Muscle layer of colon (tissue), 2 donors: ENCODE data around the gene RNF43.
"Not testable (repeated sequence)": the region's sequence is repeated elsewhere in the genome, so short reads cannot be mapped to it uniquely, and the experiment has no call there.

Experiments
- H3K27ac ChIP-seq: one replicate; pipeline ENCODE4 v1.7.0; 2013; ENCODE audit warnings: low read depth, mild to moderate bottlenecking, low read length, moderate library complexity
- H3K27me3 ChIP-seq, 2 donors: one replicate each; pipeline ENCODE4 v1.7.0; 2013; ENCODE audit warnings: low read length in 2 of 2, mild to moderate bottlenecking in 2 of 2; ENCODE audit not compliant: insufficient read depth in 2 of 2, control insufficient read depth in 1 of 2
- H3K36me3 ChIP-seq: one replicate; pipeline ENCODE4 v1.7.0; 2013; ENCODE audit warnings: mild to moderate bottlenecking, low read length; ENCODE audit not compliant: insufficient read depth
- H3K4me1 ChIP-seq: one replicate; pipeline ENCODE4 v1.7.0; 2013; ENCODE audit warnings: mild to moderate bottlenecking, low read length; ENCODE audit not compliant: insufficient read depth
- H3K4me3 ChIP-seq, 2 donors: one replicate each; pipeline ENCODE4 v1.7.0; 2013; ENCODE audit warnings: low read length in 2 of 2, low read depth in 1 of 2, mild to moderate bottlenecking in 1 of 2, moderate library complexity in 1 of 2
- H3K9ac ChIP-seq: one replicate; pipeline ENCODE4 v1.7.0; 2013; ENCODE audit warnings: low read length
- H3K9me3 ChIP-seq: one replicate; pipeline ENCODE4 v1.7.0; 2013; ENCODE audit warnings: mild to moderate bottlenecking, low read length
- donor health status: abdominal sarcoma.
- donor health status: Adenocarcinoma of cecum.

Gene RNF43

DNA sequence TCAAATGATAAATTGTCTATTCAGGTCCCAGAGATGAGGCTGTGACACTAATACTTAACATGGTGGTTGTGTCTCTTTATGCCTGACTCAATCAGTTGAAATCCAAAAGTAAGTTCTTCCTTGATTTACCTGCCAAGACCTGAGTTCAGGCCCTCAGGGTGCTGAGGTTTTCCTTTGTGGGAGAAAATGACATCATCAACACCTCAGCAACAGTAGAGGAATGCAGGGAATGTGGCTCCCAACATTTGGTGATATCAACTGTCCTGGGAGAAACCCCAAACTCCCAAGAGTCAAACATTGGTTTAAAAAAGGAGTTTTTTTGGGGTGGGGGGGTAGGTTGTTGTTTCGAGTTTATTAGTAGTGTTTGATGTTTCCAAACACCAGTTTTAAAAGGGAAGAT, 14.7 kb downstream of the RNF43 start:
- Histone ChIP-seq H3K36me3 (no peaks in the 10 kb centered on the region), H3K9ac (no peak overlapping the region), H3K4me3 (no peak overlapping the region), H3K27ac (no peak overlapping the region), H3K27me3 (no peaks in the 10 kb centered on the region), H3K9me3 (no peaks in the 10 kb centered on the region), H3K4me1 (no peaks in the 10 kb centered on the region)

- H3K9ac ChIP-seq, result no peak overlapping the region
- no peaks in the 10 kb centered on the region for H3K36me3 ChIP-seq
- no peaks in the 10 kb centered on the region for H3K9me3 ChIP-seq
- no peaks in the 10 kb centered on the region for H3K27me3 ChIP-seq
- no peak overlapping the region for H3K27ac ChIP-seq
- H3K4me1 ChIP-seq, result no peaks in the 10 kb centered on the region
- no peak overlapping the region for H3K4me3 ChIP-seq
Measured at GRCh38 chr17:58402047-58402446, 15.3 kb downstream of the RNF43 start.

DNA sequence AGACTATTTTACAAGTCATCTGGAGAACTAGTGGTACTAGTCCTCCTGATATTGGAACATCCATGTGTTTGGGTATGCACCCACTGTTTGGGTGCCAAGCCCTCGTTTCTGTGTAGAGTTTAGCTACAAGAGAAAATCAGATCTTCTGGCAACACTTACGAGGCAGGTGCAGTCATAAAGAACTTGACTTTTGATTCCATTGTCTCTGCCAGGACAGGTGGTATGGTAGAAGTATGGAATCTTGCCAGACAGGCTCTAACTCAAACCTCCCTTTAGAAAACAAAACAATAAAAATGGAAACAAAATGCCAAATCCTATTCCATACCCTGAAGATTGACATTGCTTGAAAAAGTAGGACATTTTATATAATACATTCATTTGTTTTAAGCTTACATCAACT, 16.0 kb downstream of the RNF43 start:
- no peaks in the 10 kb centered on the region for H3K36me3 ChIP-seq
- no peak overlapping the region for H3K9ac ChIP-seq
- no peak overlapping the region for H3K4me3 ChIP-seq
- no peak overlapping the region for H3K27ac ChIP-seq
- no peaks in the 10 kb centered on the region for H3K9me3 ChIP-seq
- no peaks in the 10 kb centered on the region for H3K27me3 ChIP-seq
- H3K4me1 ChIP-seq, result no peaks in the 10 kb centered on the region

- Histone ChIP-seq H3K27ac (no peak overlapping the region), H3K36me3 (no peaks in the 10 kb centered on the region), H3K9ac (no peak overlapping the region), H3K4me3 (no peak overlapping the region), H3K4me1 (no peaks in the 10 kb centered on the region), H3K27me3 (no peaks in the 10 kb centered on the region), H3K9me3 (no peaks in the 10 kb centered on the region)
Measured at GRCh38 chr17:58400826-58401225, 16.5 kb downstream of the RNF43 start.

- Histone ChIP-seq H3K27ac (no peak overlapping the region), H3K36me3 (no peaks in the 10 kb centered on the region)
Measured at GRCh38 chr17:58399974-58400373, 17.4 kb downstream of the RNF43 start.

DNA sequence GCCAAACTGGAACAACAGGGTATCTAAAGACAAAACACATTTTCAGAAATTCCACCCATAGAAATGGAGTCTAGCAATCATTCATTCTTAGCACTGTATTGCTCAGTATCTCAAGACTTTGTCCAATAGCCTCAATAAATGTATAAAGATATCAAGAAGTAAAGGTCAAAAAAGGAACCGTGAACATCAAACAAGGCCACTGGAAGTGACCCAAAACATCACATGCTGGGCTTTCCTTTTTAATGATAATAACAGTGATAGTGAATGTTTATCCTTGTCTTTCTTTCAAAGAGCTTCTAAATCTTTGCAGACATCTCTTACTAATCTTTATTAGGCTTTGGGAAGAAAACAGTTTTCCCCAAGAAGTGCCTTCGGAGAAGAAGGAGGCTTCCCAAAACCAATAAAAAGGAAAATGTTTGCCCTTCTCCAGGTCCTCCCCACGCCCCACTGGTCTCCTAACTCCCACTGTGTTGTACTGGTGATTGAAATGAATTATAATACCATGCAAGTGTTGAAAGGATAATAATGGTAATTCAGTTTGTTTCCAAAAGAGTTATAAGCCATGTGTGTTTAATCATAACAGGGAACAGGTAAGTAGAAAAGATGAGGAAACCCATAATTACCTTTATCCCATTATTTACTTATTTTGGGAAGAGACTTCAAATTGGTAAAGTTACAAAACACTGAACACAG, 18.6 kb downstream of the RNF43 start:
- H3K9me3 ChIP-seq, result no peaks in the 10 kb centered on the region
- no peak overlapping the region for H3K27ac ChIP-seq
- H3K36me3 ChIP-seq, result no peaks in the 10 kb centered on the region
- H3K4me1 ChIP-seq, result no peaks in the 10 kb centered on the region
- H3K27me3 ChIP-seq, result no peaks in the 10 kb centered on the region
- no peak overlapping the region for H3K4me3 ChIP-seq
- H3K9ac ChIP-seq, result no peak overlapping the region

More at GRCh38 chr17:58399974-58400373, 17.4 kb downstream of the RNF43 start:
- H3K9ac ChIP-seq, result no peak overlapping the region
- H3K27me3 ChIP-seq, result no peaks in the 10 kb centered on the region
- no peaks in the 10 kb centered on the region for H3K4me1 ChIP-seq
- H3K4me3 ChIP-seq, result no peak overlapping the region
- no peaks in the 10 kb centered on the region for H3K9me3 ChIP-seq

DNA sequence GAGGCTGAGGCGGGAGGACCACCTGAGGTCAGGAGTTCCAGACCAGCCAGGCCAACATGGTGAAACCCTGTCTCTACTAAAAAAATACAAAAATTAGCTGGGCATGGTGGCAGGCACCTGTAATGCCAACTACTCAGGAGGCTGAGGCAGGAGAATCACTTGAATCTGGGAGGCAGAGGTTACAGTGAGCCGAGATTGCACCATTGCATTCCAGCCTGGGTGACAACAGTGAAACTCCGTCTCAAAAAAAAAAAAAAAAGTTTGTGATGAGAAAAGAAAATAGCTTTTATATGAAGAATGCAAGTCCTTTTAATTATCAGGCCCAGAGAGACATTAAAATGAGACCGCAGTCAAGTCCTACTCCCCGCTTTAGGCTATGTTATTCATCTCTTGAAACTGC, 19.9 kb downstream of the RNF43 start:
- H3K9ac ChIP-seq, H3K9me3 ChIP-seq, H3K4me1 ChIP-seq, H3K4me3 ChIP-seq, H3K27me3 ChIP-seq, H3K27ac ChIP-seq, H3K36me3 ChIP-seq: not testable (repeated sequence)

DNA sequence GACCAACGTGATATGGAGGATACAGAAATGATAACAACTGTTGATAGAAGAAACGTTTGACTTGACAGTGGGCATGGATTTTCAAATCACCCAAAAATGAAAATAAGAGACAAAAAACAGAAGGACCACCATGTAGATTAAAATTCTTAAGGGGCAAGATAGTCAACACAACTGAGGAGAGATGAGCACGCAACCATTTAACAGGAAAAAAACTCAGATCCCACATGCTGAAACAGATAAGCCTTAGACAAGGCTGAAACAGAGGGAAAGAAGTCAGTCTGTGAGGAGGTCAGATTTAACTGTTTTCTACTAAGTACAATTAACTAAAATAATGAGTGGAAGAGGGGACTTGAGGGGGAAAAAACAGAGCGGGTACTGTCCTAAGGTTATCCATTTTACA, 21.2 kb downstream of the RNF43 start:
- H3K27ac ChIP-seq, result no peak overlapping the region

GRCh38 chr17:58394534-58395223, 22.7 kb downstream of the RNF43 start:
- Histone ChIP-seq H3K4me1 (no peaks in the 10 kb centered on the region), H3K9ac (no peak overlapping the region), H3K36me3 (no peaks in the 10 kb centered on the region), H3K9me3 (no peaks in the 10 kb centered on the region), H3K27me3 (no peaks in the 10 kb centered on the region), H3K4me3 (no peak overlapping the region), H3K27ac (no peak overlapping the region)

More for the DNA sequence above, 21.2 kb downstream of the RNF43 start:
- H3K9me3 ChIP-seq, result no peaks in the 10 kb centered on the region
- H3K36me3 ChIP-seq, result no peaks in the 10 kb centered on the region
- H3K4me3 ChIP-seq, result no peak overlapping the region
- no peaks in the 10 kb centered on the region for H3K4me1 ChIP-seq
- no peak overlapping the region for H3K9ac ChIP-seq
- H3K27me3 ChIP-seq, result no peaks in the 10 kb centered on the region

GRCh38 chr17:58391302-58391984, 25.9 kb downstream of the RNF43 start:
- Histone ChIP-seq H3K4me3 (no peak overlapping the region), H3K4me1 (no peaks in the 10 kb centered on the region), H3K9me3 (no peaks in the 10 kb centered on the region), H3K27ac (no peak overlapping the region), H3K27me3 (no peaks in the 10 kb centered on the region), H3K36me3 (no peaks in the 10 kb centered on the region), H3K9ac (no peak overlapping the region)

DNA sequence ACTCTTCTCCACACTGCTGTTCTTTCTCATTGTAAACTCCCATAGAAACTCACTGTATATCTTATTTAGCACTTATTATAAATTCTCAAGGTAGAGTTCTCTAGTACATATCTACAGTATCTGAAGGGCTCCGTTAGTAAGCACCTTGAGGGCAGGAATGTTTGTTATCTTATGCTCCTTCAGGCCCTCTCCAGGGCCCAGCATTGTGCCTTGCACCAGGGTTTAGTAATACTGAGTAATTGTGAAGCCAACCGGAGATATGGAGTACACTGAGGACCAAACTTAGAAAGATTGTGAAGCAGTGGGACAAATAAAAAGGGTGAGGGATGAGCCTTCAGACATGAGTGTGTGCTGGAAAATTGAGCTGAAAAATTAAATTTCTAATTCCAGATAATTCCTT, 26.4 kb downstream of the RNF43 start:
- H3K36me3 ChIP-seq, result no peaks in the 10 kb centered on the region
- H3K4me3 ChIP-seq, result no peak overlapping the region
- no peak overlapping the region for H3K9ac ChIP-seq
- no peak overlapping the region for H3K27ac ChIP-seq
- no peaks in the 10 kb centered on the region for H3K27me3 ChIP-seq
- H3K4me1 ChIP-seq, result no peaks in the 10 kb centered on the region
- no peaks in the 10 kb centered on the region for H3K9me3 ChIP-seq
